SH-SY5Y (cell line): Measurements from ENCODE around the gene MYO7B.

Experiments
- GATA2 ChIP-seq: IDR thresholded peaks from 2 replicates; pipeline ENCODE4 v1.6.1; 2011; ENCODE audit warnings: mild to moderate bottlenecking, low read depth, low read length
- GATA3 ChIP-seq: IDR thresholded peaks from 2 replicates; pipeline ENCODE4 v1.6.1; 2011; ENCODE audit warnings: low read depth, mild to moderate bottlenecking, low read length, moderate library complexity

DNA sequence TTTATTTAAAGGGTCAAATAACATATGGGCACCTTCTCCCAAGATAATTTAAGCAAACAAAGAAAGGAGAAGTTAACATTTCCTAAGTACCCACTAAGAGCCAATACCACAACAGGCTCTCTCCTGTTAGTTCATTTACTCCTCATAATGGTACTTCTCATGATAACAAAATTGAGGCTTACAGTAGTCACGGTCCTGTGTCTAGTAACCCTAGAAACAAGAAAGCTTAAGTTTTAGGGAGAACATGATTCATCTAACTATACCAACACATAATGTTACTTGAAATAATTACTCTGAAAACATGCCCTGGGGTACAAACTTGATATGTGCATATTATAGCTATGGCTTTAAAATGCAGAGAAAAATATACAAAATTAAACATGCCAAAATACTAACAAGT, 29.0 kb upstream of the MYO7B start:
- TF ChIP-seq GATA2 (no peak), GATA3 (no peak)
